ENCODE data around the gene GPC6.

Gene GPC6

GRCh38 chr13:94157705-94158218 is 931.2 kb downstream of the GPC6 start:
- DNase-seq (ENCODE audit: low read depth) = no peak
- no peak for TF ChIP-seq CTCF (IDR thresholded peaks at IDR 0.05; ENCODE audit: low read depth, low read length)
- no peak overlapping the region for H3K4me3 ChIP-seq (ENCODE audit: low read depth, low read length)

- no peak for DNase-seq (ENCODE audit: low read depth)
- H3K4me3 ChIP-seq (ENCODE audit: low read depth, low read length) = no peak overlapping the region
- no peak for TF ChIP-seq MYC (IDR thresholded peaks at IDR 0.05; ENCODE audit: low read depth, low read length)
- no peak for TF ChIP-seq POLR2A (IDR thresholded peaks at IDR 0.05; ENCODE audit: extremely low read depth, insufficient read length)
These were observed 934.3 kb downstream of the GPC6 start for GRCh38 chr13:94160875-94161274.

- no peak for TF ChIP-seq POLR2A (IDR thresholded peaks at IDR 0.05; ENCODE audit: extremely low read depth, insufficient read length)
- no peak for TF ChIP-seq MAX (IDR thresholded peaks at IDR 0.05; ENCODE audit: low read depth, low read length)
- no peak for TF ChIP-seq MYC (IDR thresholded peaks at IDR 0.05; ENCODE audit: low read depth, low read length)
- TF ChIP-seq CTCF (IDR thresholded peaks at IDR 0.05; ENCODE audit: low read depth, low read length) = no peak
- no peak for DNase-seq (ENCODE audit: low read depth)
- no peak overlapping the region for H3K4me3 ChIP-seq (ENCODE audit: low read depth, low read length)
These were observed 935.7 kb downstream of the GPC6 start for GRCh38 chr13:94162289-94162688.

- TF ChIP-seq MYC (IDR thresholded peaks at IDR 0.05; ENCODE audit: low read depth, low read length) = no peak
- no peak overlapping the region for H3K4me3 ChIP-seq (ENCODE audit: low read depth, low read length)
- DNase-seq (ENCODE audit: low read depth) = no peak
These were observed 936.9 kb downstream of the GPC6 start for GRCh38 chr13:94163535-94163934.

GRCh38 chr13:94168783-94169453 is 942.3 kb downstream of the GPC6 start:
- DNase-seq (ENCODE audit: low read depth) = no peak
- TF ChIP-seq POLR2A (IDR thresholded peaks at IDR 0.05; ENCODE audit: extremely low read depth, insufficient read length) = no peak
- no peak overlapping the region for H3K4me3 ChIP-seq (ENCODE audit: low read depth, low read length)

GRCh38 chr13:94169454-94170144 is 943.0 kb downstream of the GPC6 start:
- TF ChIP-seq CTCF (IDR thresholded peaks at IDR 0.05; ENCODE audit: low read depth, low read length) = no peak
- TF ChIP-seq POLR2A (IDR thresholded peaks at IDR 0.05; ENCODE audit: extremely low read depth, insufficient read length) = no peak
- TF ChIP-seq MYC (IDR thresholded peaks at IDR 0.05; ENCODE audit: low read depth, low read length) = no peak
- TF ChIP-seq MAX (IDR thresholded peaks at IDR 0.05; ENCODE audit: low read depth, low read length) = no peak
- no peak for DNase-seq (ENCODE audit: low read depth)
- no peak overlapping the region for H3K4me3 ChIP-seq (ENCODE audit: low read depth, low read length)

- H3K4me3 ChIP-seq (ENCODE audit: low read depth, low read length) = no peak overlapping the region
- DNase-seq (ENCODE audit: low read depth) = no peak
- TF ChIP-seq MYC (IDR thresholded peaks at IDR 0.05; ENCODE audit: low read depth, low read length) (no peak), MAX (IDR thresholded peaks at IDR 0.05; ENCODE audit: low read depth, low read length) (no peak), POLR2A (IDR thresholded peaks at IDR 0.05; ENCODE audit: extremely low read depth, insufficient read length) (no peak), CTCF (IDR thresholded peaks at IDR 0.05; ENCODE audit: low read depth, low read length) (no peak)
These were observed 943.6 kb downstream of the GPC6 start for GRCh38 chr13:94170145-94170571.

Data from NB4 (cell line).